GM12873 (cell line): Measurements from ENCODE around the gene PRC1.

ENCODE experiments used
- CTCF ChIP-seq: IDR thresholded peaks from 2 replicates; pipeline ENCODE4 v1.5.1; 2012; ENCODE audit warnings: low read depth, mild to moderate bottlenecking, moderate library complexity, low read length, control low read depth; ENCODE audit not compliant: insufficient read depth; ENCODE audit errors: missing control alignments

Gene PRC1

DNA sequence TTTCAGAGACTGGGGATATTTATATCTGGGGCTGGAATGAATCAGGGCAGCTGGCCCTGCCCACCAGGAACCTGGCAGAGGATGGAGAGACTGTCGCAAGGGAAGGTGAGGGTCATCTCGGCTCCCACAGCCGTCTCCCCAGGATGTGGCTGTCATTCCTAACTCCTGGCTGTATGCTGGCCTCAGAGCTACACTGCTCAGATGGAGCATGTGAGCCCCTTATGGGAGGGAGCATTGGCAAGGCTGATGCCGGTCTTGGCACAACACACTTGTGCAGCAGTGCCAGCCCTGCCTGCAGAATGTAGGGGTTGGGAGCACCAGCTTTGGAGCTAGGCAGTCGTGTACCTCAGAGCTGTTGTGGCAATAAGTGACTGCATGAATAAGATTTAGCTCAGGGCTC is 34.4 kb downstream of the PRC1 start:
- TF ChIP-seq CTCF = no peak

- TF ChIP-seq CTCF = no peak
Measured at GRCh38 chr15:90959028-90959595, 35.2 kb downstream of the PRC1 start.

DNA sequence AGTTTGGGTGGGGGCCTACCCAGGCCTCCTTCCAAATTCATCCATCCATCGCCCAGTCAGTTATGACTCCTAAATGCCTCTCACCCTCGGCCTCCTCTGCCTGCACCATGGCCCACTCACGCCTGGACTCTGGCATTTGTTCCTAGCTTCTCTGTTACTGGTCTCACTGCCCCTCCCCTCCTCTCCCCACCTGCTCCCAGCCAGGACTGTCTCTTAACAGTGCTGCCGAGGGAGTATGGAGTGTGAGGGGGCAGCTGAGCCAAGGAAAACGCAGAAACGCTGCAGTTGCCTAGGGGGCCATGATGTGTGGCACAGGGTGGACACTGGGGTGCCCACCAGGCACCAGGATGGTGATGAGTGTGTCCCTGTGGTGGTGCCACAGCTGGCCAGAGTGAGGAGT is 36.5 kb downstream of the PRC1 start:
- no peak for TF ChIP-seq CTCF

DNA sequence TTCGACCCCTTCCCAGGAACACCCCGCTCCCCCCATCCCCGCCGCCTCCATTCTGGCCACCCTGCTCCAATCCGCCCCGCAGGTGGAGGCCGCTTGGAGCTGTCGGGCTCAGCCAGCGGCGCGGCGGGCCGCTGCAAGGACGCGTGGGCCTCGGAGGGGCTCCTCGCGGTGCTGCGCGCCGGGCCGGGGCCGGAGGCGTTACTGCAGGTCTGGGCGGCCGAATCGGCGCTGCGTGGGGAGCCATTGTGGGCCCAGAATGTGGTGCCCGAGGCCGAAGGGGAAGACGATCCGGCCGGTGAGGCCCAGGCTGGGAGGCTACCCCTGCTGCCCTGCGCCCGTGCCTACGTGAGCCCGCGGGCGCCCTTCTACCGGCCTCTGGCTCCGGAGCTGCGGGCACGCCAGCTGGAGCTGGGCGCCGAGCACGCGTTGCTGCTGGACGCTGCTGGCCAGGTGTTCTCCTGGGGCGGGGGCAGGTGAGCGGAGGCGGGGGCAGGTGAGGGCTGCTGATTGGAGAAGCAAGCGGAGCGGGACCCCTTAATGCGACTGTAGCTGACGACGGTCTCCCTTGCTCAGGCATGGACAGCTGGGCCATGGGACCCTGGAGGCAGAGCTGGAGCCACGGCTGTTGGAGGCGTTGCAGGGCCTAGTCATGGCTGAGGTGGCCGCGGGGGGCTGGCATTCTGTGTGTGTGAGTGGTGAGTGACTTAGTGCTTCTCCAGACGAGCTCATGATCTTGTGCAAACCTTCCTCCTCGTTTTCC is 37.1 kb downstream of the PRC1 start:
- TF ChIP-seq CTCF = no peak

- TF ChIP-seq CTCF = peak; percentile 94
Measured at GRCh38 chr15:90956274-90957030, 37.9 kb downstream of the PRC1 start.

GRCh38 chr15:90955624-90956273 is 38.6 kb downstream of the PRC1 start:
- TF ChIP-seq CTCF = no peak
